Measurements from ENCODE around the gene SPSB4. TPM values are rescaled to one million over a fixed set of nuclear protein-coding genes. Genes with fewer than 3 reads are reported as not detected.

SPSB4 gene
- total RNA-seq, 2 experiments from 2014 or later: not detected

DNA sequence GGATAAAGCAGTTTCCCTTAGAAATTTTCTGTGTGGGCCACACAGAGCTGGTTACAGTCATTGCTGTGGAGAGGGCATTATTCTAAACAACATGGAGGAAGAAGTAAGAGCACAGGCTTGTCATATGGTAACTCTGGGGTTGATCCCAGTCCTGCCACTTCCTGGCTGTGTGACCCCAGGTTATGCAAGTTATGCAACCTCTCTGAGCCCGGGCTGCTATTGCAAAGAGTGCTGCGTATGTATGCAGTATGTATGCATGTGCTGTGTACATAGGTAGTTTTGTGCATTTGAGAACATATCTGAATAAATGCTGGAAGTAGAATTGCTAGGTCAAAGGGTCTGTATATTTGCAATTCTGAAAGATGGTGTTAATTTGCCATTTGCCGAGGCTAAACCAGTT lies 9.2 kb downstream of the SPSB4 start:
- peaks cover 1% of the 10 kb centered on the region for H3K27me3 Mint-ChIP-seq
- no peaks in the 10 kb centered on the region for H3K36me3 Mint-ChIP-seq
- H3K27ac Mint-ChIP-seq: no peak overlapping the region
- no peaks in the 10 kb centered on the region for H3K9me3 Mint-ChIP-seq
- no peak overlapping the region for H3K4me3 Mint-ChIP-seq
- no peaks in the 10 kb centered on the region for H3K4me1 Mint-ChIP-seq
- no peak for DNase-seq

DNA sequence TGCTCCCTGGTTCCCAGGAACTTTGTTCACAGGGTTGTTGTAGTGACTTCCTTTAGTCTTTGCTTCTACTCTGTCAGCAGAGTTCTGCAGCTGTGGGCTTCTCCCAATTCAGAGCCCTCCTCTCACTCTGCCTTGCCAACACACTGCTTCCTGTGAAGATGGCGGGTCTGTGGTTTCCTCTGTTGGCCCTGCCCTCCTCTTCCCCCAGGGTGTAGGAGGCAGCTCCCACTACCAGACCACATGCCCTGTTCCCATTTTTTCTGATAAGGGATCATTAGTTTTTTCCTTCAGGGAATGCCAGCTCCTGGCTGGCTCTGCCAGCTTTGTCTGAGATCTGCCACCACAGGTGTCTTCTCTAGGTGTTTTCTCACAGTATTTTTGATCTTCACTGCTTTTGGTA lies 12.7 kb downstream of the SPSB4 start:
- H3K4me1 Mint-ChIP-seq: no peaks in the 10 kb centered on the region
- no peak overlapping the region for H3K27ac Mint-ChIP-seq
- H3K4me3 Mint-ChIP-seq: no peak overlapping the region

DNA sequence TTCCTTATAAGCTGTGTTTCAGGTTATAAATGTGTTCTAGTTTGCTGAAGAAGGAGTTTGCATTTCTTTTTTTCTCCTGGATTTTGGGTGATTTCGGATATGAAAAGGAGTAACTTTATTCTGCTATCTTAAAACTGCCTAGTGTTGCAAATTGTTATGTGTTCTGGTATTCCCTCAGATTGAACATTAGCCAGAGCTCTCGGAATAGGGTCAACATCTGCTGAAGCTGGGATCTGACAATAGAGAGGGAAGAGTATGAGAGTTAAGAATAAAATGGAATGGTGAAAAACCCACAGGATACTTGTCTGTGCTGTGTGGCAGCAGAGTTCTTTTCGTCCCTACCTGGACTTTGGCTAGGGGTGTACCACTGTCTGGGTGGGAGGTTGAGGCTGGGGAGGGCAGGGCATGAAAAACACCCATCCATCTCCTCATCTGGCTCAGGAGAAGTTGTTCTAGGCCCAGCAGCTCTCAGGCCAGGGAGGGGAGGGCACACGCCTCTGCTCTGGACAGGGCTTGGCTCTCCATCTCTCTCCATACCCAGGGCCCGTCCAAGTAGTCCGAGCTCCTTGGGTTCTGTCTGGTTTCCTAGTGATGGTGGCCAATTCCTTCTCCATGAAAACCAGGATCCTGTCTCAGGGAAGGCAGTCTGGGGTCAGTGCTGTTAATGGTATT lies 13.2 kb downstream of the SPSB4 start:
- H3K36me3 Mint-ChIP-seq: no peaks in the 10 kb centered on the region
- H3K27ac Mint-ChIP-seq: no peak overlapping the region
- H3K4me3 Mint-ChIP-seq: no peak overlapping the region
- no peaks in the 10 kb centered on the region for H3K4me1 Mint-ChIP-seq
- no peaks in the 10 kb centered on the region for H3K9me3 Mint-ChIP-seq
- DNase-seq: no peak
- no peaks in the 10 kb centered on the region for H3K27me3 Mint-ChIP-seq

More for the DNA sequence above, 12.7 kb downstream of the SPSB4 start:
- Mint-ChIP-seq H3K36me3 (no peaks in the 10 kb centered on the region), H3K9me3 (no peaks in the 10 kb centered on the region), H3K27me3 (no peaks in the 10 kb centered on the region)
- DNase-seq: no peak

DNA sequence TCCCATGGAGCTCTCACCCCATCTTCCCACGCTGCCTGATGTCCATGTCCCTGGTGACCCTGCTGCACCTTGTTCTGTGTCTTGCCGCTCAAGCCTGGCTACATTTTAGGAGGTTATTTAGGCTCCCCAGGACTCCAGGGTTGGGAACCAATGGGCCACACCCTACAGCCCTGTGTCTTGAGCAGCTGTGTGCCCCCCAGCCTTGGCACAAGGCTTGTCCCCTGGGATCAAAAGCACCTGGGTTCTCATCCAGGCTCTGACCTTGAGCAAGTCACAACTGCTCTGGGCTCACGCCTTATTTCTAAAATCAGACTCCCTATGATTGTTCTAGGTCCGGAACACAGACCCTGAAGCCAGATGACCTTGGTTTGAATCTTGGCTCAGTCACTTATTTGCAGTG lies 14.1 kb downstream of the SPSB4 start:
- Mint-ChIP-seq H3K4me1 (no peaks in the 10 kb centered on the region), H3K27me3 (no peaks in the 10 kb centered on the region), H3K4me3 (no peak overlapping the region), H3K36me3 (no peaks in the 10 kb centered on the region), H3K9me3 (no peaks in the 10 kb centered on the region), H3K27ac (no peak overlapping the region)
- no peak for DNase-seq

DNA sequence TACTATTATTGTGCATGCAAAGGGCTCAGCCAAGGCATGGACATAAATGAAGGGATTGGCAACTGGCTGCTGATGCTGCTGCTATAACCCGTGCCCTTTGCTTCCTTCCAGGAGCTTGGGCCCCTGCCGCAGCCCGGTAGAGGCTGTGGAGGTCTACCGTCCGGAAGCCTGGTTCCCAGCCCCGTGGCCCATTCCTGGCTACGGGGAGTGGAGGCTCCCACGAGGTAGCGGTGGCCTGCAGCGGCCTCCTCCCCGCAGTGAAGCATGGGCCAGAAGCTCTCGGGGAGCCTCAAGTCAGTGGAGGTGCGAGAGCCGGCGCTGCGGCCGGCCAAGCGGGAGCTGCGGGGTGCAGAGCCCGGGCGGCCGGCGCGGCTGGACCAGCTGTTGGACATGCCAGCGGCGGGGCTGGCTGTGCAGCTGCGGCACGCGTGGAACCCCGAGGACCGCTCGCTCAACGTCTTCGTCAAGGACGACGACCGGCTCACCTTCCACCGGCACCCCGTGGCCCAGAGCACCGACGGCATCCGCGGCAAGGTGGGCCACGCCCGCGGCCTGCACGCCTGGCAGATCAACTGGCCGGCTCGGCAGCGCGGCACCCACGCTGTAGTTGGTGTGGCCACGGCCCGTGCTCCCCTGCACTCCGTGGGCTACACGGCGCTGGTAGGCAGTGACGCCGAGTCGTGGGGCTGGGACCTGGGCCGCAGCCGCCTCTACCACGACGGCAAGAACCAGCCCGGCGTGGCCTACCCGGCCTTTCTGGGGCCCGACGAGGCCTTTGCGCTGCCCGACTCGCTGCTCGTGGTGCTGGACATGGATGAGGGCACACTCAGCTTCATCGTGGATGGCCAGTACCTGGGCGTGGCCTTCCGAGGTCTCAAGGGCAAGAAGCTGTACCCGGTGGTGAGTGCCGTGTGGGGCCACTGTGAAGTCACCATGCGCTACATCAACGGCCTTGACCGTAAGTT lies 15.0 kb downstream of the SPSB4 start:
- no peak for DNase-seq
- H3K4me1 Mint-ChIP-seq: no peaks in the 10 kb centered on the region
- H3K4me3 Mint-ChIP-seq: no peak overlapping the region
- H3K27ac Mint-ChIP-seq: no peak overlapping the region
- H3K27me3 Mint-ChIP-seq: no peaks in the 10 kb centered on the region
- no peaks in the 10 kb centered on the region for H3K36me3 Mint-ChIP-seq
- H3K9me3 Mint-ChIP-seq: no peaks in the 10 kb centered on the region

DNA sequence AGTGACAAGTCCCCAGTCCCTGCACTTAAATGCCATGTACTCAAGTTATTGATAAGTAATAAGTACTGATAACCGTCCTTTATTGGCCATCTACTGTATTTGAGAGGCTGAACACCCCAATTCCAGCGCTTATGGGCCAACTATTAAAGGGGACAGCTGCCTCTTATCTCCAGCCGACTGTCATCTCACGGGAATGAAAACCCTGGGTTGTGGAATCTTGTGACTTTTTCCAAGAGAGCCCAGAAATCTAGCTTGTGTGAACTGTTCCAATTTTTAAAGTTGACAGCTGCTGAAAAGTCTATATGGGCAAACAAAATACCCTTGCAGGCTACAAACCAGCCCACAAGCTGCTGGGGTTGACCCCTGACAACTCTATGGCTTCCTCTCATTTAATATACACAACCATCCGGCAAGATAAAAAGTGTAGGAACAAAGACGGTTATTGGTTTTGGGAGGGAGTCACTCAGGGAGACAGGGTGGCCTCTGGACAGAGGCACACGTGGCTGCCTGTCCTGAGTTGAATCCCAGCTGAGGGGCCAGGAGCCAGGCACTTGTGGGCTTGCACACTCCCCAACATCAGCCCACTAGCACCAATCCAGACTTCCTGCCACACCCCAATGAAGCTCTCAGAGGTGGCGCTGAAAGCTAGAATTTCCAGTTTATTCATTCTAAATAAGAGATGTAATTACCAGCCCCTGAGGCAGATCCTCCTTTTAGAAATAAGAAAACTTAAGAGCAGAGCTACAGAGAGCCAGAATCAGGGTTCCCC lies 16.2 kb downstream of the SPSB4 start:
- Mint-ChIP-seq H3K4me1 (no peaks in the 10 kb centered on the region), H3K4me3 (no peak overlapping the region), H3K9me3 (no peaks in the 10 kb centered on the region), H3K27me3 (no peaks in the 10 kb centered on the region), H3K27ac (no peak overlapping the region), H3K36me3 (no peaks in the 10 kb centered on the region)
- DNase-seq: no peak

DNA sequence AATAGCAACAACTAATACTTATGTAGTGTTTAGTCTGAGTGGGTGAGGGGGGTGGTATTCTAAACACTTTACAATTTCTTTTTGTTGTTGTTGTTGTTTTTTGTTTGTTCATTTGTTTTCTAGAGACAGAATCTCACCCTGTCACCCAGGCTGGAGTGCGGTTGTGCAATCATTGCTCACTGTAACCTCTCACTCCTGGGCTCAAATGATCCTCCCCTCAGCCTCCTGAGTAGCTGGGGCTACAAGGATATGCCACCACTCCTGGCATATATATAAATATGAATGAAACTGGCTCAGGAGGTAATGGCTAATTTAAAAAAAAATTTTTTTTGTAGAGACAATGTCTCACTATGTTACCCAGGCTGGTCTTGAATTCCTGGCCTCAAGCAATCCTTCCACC lies 19.1 kb downstream of the SPSB4 start:
- Mint-ChIP-seq H3K27ac (no peak overlapping the region), H3K27me3 (no peaks in the 10 kb centered on the region), H3K4me3 (no peak overlapping the region), H3K36me3 (no peaks in the 10 kb centered on the region), H3K9me3 (no peaks in the 10 kb centered on the region), H3K4me1 (no peaks in the 10 kb centered on the region)
- no peak for DNase-seq

DNA sequence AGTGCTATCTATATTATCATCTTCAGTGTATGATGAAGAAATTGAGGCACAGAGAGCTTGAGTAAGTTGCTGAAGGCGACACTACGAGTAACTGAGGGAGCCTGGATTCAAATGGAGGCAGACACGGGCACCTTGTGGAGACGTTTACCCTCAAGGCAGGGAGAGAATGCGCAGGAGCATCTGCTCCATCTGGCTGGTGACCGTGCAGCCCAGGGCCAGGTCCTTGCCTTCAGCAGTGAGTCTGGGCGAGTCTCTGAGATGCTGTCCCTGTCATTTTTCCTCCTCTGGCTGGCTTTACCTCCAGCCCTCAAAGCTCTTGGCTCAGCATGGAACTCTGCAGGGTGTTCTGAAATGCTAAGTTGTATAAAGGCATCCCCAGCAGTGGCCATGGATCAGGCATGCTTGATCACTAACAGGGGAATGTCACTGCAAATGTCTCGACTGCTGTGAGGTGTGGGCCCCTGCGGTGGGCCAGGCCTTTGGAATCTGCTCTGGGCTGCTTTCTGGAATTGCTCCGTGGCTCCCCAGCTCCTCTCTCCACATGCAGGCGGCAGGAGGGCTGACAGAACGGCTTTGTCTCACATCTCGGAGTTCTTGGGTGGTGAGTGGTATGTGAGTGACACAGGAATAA lies 19.7 kb downstream of the SPSB4 start:
- DNase-seq: no peak
- H3K9me3 Mint-ChIP-seq: no peaks in the 10 kb centered on the region
- H3K4me3 Mint-ChIP-seq: no peak overlapping the region
- no peaks in the 10 kb centered on the region for H3K4me1 Mint-ChIP-seq
- no peaks in the 10 kb centered on the region for H3K36me3 Mint-ChIP-seq
- no peak overlapping the region for H3K27ac Mint-ChIP-seq
- H3K27me3 Mint-ChIP-seq: no peaks in the 10 kb centered on the region

DNA sequence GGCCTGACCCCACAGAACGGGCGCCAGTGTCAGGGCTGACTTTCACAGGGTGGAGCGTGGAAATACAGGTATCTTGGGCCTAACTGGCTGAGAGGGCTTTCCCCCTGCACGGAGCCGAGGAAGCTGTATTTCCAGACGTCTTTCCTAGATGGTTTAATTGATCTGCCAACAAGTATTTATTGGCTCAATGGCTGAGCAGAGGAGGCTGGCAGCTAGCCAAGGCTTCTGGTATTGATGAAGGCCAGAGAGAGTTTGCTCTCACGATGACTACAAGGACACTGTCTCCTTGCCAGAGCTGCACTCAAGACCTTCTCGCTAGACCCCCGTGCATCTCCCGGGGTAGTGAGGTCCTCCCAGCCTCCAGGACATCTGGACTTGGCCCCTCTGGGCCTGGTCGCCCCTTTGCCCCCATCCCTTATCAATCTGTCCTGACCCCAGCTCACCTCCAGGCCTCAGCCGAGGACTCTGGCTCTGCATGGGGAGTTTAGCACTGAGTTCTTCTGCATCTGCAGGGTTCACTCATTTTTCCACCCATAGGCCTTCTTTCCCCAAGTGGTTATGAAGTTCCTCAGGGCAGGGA lies 20.6 kb downstream of the SPSB4 start:
- no peaks in the 10 kb centered on the region for H3K27me3 Mint-ChIP-seq
- H3K27ac Mint-ChIP-seq: no peak overlapping the region
- H3K36me3 Mint-ChIP-seq: no peaks in the 10 kb centered on the region
- no peaks in the 10 kb centered on the region for H3K9me3 Mint-ChIP-seq
- H3K4me3 Mint-ChIP-seq: no peak overlapping the region
- H3K4me1 Mint-ChIP-seq: peaks cover 4% of the 10 kb centered on the region
- no peak for DNase-seq

DNA sequence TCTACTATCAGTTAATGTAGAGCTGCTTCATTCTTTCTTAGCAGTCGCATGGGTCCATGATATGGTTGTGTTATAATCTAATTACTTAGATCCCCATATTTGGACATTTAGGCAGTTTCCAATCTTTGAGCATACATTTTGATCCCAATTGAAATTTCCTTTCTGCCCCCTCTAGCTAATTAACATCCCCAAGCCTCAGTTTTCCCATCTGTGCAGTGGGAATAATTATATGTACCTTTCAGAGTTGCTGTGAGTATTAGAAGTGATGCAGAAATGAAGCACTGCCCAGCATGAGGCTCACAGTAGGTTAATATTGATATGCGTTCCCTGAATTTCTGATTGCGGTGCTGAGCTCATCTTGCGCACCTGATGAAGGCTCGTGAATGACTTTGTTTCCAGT lies 21.8 kb downstream of the SPSB4 start:
- Mint-ChIP-seq H3K4me3 (no peak overlapping the region), H3K9me3 (no peaks in the 10 kb centered on the region), H3K36me3 (no peaks in the 10 kb centered on the region), H3K27me3 (no peaks in the 10 kb centered on the region), H3K27ac (no peak overlapping the region), H3K4me1 (peaks cover 10% of the 10 kb centered on the region)
- DNase-seq: no peak

DNA sequence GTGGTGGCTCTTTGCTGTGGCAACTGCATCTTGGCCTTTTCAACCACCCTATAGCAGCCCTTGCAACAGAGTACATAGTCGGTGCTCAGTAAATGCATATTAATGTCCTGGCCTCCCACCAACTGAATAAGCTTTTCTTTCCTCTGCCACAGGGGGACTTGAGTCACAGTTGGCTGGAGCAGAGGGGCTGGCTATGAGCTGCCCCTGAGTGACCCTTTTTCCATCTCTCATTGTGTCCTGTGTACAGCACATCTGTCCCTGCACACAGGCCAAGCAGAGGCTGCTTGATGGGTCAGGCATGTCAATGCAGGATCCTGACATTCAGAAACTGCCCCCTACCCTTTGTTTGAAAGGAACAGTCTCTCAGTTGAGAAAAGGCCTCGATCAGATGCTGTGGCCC lies 22.4 kb downstream of the SPSB4 start:
- DNase-seq: no peak
- H3K4me1 Mint-ChIP-seq: peaks cover 10% of the 10 kb centered on the region
- H3K27ac Mint-ChIP-seq: no peak overlapping the region
- no peaks in the 10 kb centered on the region for H3K9me3 Mint-ChIP-seq
- no peaks in the 10 kb centered on the region for H3K36me3 Mint-ChIP-seq
- no peaks in the 10 kb centered on the region for H3K27me3 Mint-ChIP-seq
- no peak overlapping the region for H3K4me3 Mint-ChIP-seq

DNA sequence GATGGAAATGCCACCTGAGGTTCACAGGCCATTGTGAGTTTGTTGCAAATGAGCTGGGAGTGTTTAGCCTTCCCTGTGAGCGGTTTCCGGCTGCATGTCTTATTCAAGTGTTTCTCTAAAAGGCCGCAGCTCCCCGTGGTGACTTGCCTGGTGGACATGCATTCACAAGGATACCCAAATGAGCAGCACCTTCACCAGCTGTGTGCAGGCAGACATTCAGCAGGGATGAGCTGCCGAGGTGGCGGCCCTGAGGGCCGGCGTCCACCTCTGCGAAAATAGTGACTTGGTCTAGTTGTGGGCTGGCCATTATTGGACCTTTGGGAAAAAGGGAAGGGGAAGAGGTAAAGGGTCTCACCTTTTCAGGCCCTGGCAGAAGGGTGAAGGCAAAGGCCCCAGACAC lies 23.4 kb downstream of the SPSB4 start:
- Mint-ChIP-seq H3K9me3 (no peaks in the 10 kb centered on the region), H3K27me3 (no peaks in the 10 kb centered on the region), H3K4me1 (peaks cover 10% of the 10 kb centered on the region), H3K27ac (no peak overlapping the region), H3K4me3 (no peak overlapping the region), H3K36me3 (no peaks in the 10 kb centered on the region)
- no peak for DNase-seq

DNA sequence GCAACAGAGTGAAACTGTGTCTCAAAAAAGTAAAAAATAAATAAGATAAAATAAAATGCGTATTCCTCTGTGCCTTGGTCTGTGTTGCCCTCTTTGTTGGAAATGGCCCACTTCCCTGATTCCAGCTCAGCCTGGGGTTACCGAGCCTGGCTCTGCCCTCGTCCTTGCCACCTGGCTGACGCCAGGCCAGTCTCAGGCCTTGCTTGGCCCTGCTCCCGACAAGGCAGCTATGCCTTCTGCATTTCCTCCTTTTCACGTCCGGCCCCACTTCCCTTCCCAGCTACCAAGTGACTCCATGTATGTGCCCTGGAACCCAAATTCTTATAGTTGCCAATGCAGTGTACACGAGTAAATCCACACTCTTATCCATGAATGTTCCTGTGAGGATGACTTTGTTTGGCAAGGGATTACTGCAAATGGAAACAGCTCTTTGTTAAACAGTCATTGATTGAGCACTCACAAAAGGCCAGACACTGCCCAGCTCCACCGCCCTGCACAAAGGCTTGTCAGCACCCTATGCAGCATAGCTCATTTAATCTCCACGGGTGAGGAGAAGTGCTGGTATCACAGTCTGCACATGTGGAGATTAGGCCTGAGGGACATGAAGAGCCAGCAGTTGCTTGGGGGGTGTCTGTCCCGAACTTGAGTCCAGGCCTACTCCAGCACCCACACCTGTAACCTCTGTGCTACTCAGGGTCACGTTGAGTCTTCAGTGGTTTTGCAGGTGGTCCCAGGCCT lies 25.1 kb downstream of the SPSB4 start:
- H3K36me3 Mint-ChIP-seq: no peaks in the 10 kb centered on the region
- H3K9me3 Mint-ChIP-seq: no peaks in the 10 kb centered on the region
- peaks cover 10% of the 10 kb centered on the region for H3K4me1 Mint-ChIP-seq
- no peak for DNase-seq
- H3K4me3 Mint-ChIP-seq: no peak overlapping the region
- no peaks in the 10 kb centered on the region for H3K27me3 Mint-ChIP-seq
- no peak overlapping the region for H3K27ac Mint-ChIP-seq

Data from activated naive CD8-positive, alpha-beta T cell treated with anti-CD3 and anti-CD28 coated beads for 36 hours (primary cell).